CD4-positive, alpha-beta T cell treated with Interferon alpha-2 for 1 hour (primary cell): Measurements from ENCODE around the gene REX1BD.
A peak's percentile ranks its signal among the peaks of the same experiment; 100 is the strongest.

Experiments
- DNase-seq, 2 donors: peaks; one replicate each; pipeline ENCODE4 v3.0.0-alpha.2; 2020 to 2022

The REX1BD gene

GRCh38 chr19:18618236-18618635 is 29.6 kb downstream of the REX1BD start:
- DNase-seq: no peak

DNA sequence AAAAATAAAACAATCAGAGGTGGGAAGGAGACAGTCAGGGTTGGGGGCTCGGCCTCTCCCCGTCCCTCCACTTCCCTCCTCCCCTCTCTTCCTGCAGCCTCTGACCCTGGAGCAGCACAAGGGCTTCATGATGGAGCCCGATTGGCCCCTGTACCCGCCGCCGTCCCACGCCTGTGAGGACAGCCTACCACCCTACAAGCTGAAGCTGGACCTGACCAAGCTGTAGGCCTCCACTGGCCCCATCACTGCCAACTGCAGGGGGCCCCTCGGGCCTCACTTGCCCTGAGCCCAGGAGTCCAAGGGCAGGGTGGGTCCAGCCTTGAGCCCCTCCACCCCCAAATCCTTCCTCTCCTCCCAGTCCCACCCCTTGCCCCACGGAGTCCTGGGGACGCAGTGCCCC is 31.7 kb downstream of the REX1BD start:
- no peak for DNase-seq

GRCh38 chr19:18620902-18621301 is 32.3 kb downstream of the REX1BD start:
- DNase-seq: no peak

DNA sequence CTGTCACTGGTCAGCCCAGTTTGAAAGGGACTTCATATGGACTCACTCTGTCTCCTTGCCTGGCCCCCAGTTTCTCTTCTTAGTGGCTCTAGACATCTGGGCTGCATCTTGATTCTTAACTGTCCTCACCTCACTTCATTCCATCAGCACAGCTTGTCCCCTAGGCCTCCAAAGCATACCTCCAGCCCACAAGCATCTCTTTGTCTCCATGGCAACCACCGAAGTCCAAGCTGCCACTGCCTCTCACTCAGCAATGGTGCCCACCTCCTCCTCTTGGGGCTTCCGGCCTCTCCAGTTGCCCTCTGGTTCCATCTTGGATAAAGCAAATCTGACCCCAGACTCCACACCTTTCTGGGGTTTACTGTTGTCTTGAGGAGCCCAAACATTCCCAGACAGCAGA is 38.3 kb downstream of the REX1BD start:
- no peak for DNase-seq

- DNase-seq: no peak
These were observed 40.8 kb downstream of the REX1BD start for GRCh38 chr19:18629166-18630088.

- DNase-seq: no peak
These were observed 44.7 kb downstream of the REX1BD start for GRCh38 chr19:18633321-18633720.

GRCh38 chr19:18634612-18635297 is 46.2 kb downstream of the REX1BD start:
- DNase-seq: no peak

DNA sequence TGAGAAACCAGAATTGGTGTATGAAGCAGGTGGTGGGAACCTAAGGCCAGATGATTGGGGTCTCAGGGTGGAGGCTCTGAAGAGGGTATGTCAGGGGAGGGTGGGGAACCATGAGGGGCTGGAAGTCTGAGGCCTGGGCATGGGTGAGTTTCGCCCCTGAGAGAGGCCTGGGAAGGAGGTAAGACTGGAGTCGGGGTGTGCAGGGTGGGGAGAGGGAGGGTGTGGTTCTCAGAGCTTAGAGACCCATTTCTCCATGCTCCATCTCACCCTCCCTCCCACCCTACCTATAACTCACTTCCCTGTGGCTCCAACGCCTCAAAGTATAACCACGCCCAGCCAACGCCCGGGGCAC is 47.2 kb downstream of the REX1BD start:
- DNase-seq: no peak

DNA sequence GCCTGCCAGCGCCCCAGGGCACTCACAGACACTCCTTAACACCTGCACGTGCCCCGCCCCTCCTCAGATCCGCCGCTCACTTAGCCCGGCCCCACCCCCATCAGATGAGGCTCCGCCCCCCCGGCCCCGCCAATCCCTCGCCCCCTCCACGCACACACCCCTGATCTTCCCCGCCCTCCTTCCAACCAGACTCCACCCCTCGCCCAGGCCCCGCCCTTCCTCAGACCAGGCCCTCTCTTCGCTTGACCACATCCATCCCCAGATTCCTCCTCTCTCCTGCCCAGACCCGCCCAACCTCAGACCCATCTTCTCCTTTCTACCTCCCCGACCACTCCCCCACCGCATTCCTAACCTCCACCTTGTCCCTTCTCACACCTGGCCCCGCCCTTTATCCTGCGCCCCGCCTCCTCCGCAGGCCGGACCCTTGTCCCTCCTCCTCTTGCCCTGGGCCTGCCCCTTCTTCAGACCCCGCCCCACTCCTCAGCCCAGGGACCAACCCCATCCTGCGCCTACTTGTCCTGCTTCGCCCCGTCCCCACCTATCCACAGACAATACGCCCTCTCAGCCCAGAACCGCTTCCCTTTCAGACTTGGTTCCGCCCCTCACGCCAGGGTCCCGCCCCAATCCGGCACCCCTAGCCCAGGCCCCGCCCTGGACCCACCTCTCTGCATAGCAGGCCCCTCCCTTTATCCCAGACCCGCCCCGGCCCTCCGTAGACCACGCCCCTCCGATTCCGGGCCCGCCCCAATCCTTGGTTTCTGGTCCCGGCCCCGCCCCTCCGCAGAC is 47.8 kb downstream of the REX1BD start:
- DNase-seq: peak; percentile 97 to 98

DNA sequence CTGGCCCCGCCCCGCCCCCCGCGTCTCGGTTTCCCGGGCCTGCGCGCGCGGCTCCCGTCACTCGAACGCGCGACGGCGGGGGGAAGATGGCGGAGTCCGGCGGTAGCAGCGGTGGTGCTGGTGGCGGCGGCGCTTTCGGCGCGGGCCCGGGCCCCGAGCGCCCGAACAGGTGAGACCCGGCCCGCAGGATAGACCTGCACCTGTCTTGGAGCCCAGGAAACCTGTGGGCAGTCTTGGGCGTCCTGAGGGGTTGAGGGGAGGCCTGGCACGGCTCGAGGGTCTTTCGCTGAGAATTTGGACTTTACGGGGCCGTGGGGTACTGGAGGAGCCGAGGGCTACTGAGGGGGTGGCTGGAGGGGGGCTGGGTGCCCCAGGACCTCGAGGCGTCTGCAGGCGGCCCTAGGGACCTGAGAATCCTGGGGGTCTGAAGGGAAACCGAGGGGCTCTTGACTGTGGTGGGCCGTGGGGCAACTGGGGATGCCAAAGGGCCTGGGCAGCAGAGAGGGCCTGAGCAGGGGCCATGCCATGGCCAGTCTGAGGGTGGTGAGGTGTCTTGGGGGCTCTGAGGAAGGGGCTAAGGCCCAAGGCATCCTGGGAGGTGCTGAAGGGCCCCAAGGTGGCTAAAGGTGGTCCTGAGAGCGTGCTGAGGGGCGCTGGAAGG is 48.5 kb downstream of the REX1BD start, which contains the start of gene KLHL26:
TSS of gene KLHL26 (plus strand) at position 60 of the 661 bp plus-strand sequence. CDS start at position 87, 27 bp downstream.
- DNase-seq: no peak

- DNase-seq: peak in 1 of 2 donors; percentile 22
These were observed 49.4 kb downstream of the REX1BD start for GRCh38 chr19:18637673-18638630.

DNA sequence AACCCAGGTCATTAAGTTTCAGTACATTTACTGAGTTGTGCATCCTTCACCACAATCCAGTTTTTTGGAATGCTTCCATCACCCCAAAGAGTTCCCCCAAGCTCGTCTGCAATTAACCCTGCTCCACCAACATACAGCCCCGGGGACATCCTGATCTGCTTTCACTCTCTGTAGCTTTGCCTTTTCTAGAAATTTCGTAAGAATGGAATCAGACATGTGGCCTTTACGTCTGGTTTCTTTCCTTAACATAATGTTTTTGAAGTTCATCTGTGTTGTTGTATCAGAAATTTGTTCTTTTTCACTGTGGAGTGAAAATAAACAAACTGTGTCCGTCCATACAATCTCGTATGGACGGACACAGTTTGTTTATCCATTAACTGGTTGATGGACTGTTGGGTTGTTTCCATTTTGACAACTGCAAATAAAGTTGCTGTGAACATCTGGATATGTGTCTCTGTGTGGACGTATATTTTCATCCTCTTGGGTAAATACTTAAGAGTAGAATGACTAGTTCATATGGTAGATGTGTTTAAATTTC is 51.2 kb downstream of the REX1BD start:
- no peak for DNase-seq
